GM23338 (cell line): ENCODE measurements around the gene TNFAIP8L2. TPM values are rescaled to one million over a fixed set of nuclear protein-coding genes. Genes with fewer than 3 reads are reported as not detected.

Source experiments
- ATAC-seq: fragments of 200-7000 bp; cut with Tn5 transposase; 3 replicates; pipeline ENCODE4 v1.9.1; 2020
- DNase-seq: peaks from one replicate; pipeline ENCODE4 v3.0.0-alpha.2; 2015; ENCODE audit warnings: low spot score
- H2AFZ ChIP-seq: fragments of 200-600 bp; sonication (generic); 2 replicates; pipeline ENCODE4 v1.8.0; 2016; ENCODE audit warnings: antibody characterized with exemption, mild to moderate bottlenecking, moderate library complexity
- H3F3A ChIP-seq: fragments of 200-600 bp; sonication (generic); replicated peaks from 2 replicates; pipeline ENCODE4 v1.8.0; 2017; ENCODE audit warnings: antibody characterized with exemption, mixed run types, low read depth
- H3K27ac ChIP-seq: fragments of 200-600 bp; sonication (generic); 2 replicates; pipeline ENCODE4 v1.6.1; 2016; ENCODE audit warnings: low read depth
- H3K27me3 ChIP-seq: fragments of 200-600 bp; sonication (generic); 2 replicates; pipeline ENCODE4 v1.8.0; 2016; ENCODE audit warnings: mild to moderate bottlenecking, mixed run types, moderate library complexity; ENCODE audit not compliant: insufficient read depth
- H3K36me3 ChIP-seq: fragments of 200-600 bp; sonication (generic); 2 replicates; pipeline ENCODE4 v1.8.0; 2016; ENCODE audit warnings: mild to moderate bottlenecking; ENCODE audit not compliant: insufficient read depth
- H3K4me1 ChIP-seq: fragments of 200-600 bp; sonication (generic); 2 replicates; pipeline ENCODE4 v1.8.0; 2016; ENCODE audit warnings: mild to moderate bottlenecking, moderate library complexity; ENCODE audit not compliant: insufficient read depth
- H3K4me2 ChIP-seq: fragments of 200-600 bp; sonication (generic); 2 replicates; pipeline ENCODE4 v1.7.1; 2017; ENCODE audit warnings: mixed run types
- H3K4me3 ChIP-seq: fragments of 200-600 bp; sonication (generic); 2 replicates; pipeline ENCODE4 v1.6.1; 2016; ENCODE audit warnings: mixed run types
- H3K79me2 ChIP-seq: fragments of 200-600 bp; sonication (generic); replicated peaks from 2 replicates; pipeline ENCODE4 v1.8.0; 2017; ENCODE audit warnings: mild to moderate bottlenecking; ENCODE audit not compliant: insufficient read depth
- H3K9me2 ChIP-seq: fragments of 200-600 bp; sonication (generic); 2 replicates; pipeline ENCODE4 v1.8.0; 2017; ENCODE audit not compliant: insufficient read depth
- H4K20me1 ChIP-seq: fragments of 200-600 bp; sonication (generic); replicated peaks from 2 replicates; pipeline ENCODE4 v1.8.0; 2017; ENCODE audit warnings: mild to moderate bottlenecking; ENCODE audit not compliant: insufficient read depth
- H3K27ac Mint-ChIP-seq: 2 replicates; pipeline ENCODE4 v1.8.0; 2020; ENCODE audit warnings: inconsistent platforms, mild to moderate bottlenecking, moderate library complexity, mixed read lengths
- H3K27me3 Mint-ChIP-seq: 3 replicates; pipeline ENCODE4 v1.8.0; 2022; ENCODE audit warnings: low read depth, mild to moderate bottlenecking, moderate library complexity, mixed read lengths, inconsistent platforms; ENCODE audit not compliant: insufficient read depth, poor library complexity
- H3K36me3 Mint-ChIP-seq: 3 replicates; pipeline ENCODE4 v1.8.0; 2021; ENCODE audit warnings: low read depth, mild to moderate bottlenecking, inconsistent platforms, moderate library complexity, mixed read lengths
- H3K4me1 Mint-ChIP-seq: 3 replicates; pipeline ENCODE4 v1.8.0; 2020; ENCODE audit warnings: mild to moderate bottlenecking, inconsistent platforms, mixed read lengths
- H3K4me3 Mint-ChIP-seq: 3 replicates; pipeline ENCODE4 v1.8.0; 2021; ENCODE audit warnings: moderate library complexity, mild to moderate bottlenecking, inconsistent platforms, mixed read lengths
- H3K9me3 Mint-ChIP-seq: 3 replicates; pipeline ENCODE4 v1.8.0; 2020; ENCODE audit warnings: moderate library complexity, mild to moderate bottlenecking, inconsistent platforms, mixed read lengths
- CREB1 ChIP-seq: fragments of 250-450 bp; sonication (Bioruptor Pico); IDR thresholded peaks from 2 replicates; pipeline ENCODE4 v1.5.0; 2020; ENCODE audit warnings: low read depth, mild to moderate bottlenecking, moderate library complexity
- ETS1 ChIP-seq: IDR thresholded peaks from 2 replicates; pipeline ENCODE4 v1.6.1; 2016; ENCODE audit warnings: antibody characterized with exemption
- EZH2phosphoT487 ChIP-seq: fragments of 200-600 bp; sonication (generic); IDR thresholded peaks from one replicate; pipeline ENCODE4 v1.8.1; 2018; ENCODE audit warnings: antibody characterized with exemption; ENCODE audit not compliant: unreplicated experiment
- JUNB ChIP-seq: IDR thresholded peaks from one replicate; pipeline ENCODE4 v1.6.1; 2016; ENCODE audit warnings: antibody characterized with exemption; ENCODE audit not compliant: unreplicated experiment
- POLR2AphosphoS5 ChIP-seq: IDR thresholded peaks from 2 replicates; pipeline ENCODE4 v1.6.1; 2016; ENCODE audit warnings: antibody characterized with exemption, low read depth
- REST ChIP-seq: IDR thresholded peaks from one replicate; pipeline ENCODE4 v1.6.1; 2018; ENCODE audit warnings: antibody characterized with exemption; ENCODE audit not compliant: unreplicated experiment
- ZNF114 ChIP-seq: fragments of 250-450 bp; sonication (Bioruptor Pico); IDR thresholded peaks from 2 replicates; pipeline ENCODE4 v1.5.0; 2020; ENCODE audit warnings: mild to moderate bottlenecking, moderate library complexity
- ZNF462 ChIP-seq: fragments of 250-450 bp; sonication (Bioruptor Pico); IDR thresholded peaks from 2 replicates; pipeline ENCODE4 v1.5.0; 2020; ENCODE audit warnings: mild to moderate bottlenecking, moderate library complexity
- polyA plus RNA-seq: library from polyadenylated mRNA; unstranded; fragments of >200 nt; fragmentation: Nextera tagmentation; extraction: Ambion mirVana; gene quantifications from 2 replicates; pipeline ENCODE4 v1.2.1, GENCODE V29; 2016
- total RNA-seq: library from RNA; depleted of rRNA; stranded (reverse); fragments of >200 nt; shearing (Covaris generic); gene quantifications from 2 replicates; pipeline ENCODE4 v1.2.3, GENCODE V29; 2014

The TNFAIP8L2 gene
- total and polyA plus RNA-seq, 2 experiments from 2014 or later: 0.40 TPM; not detected in 1

GRCh38 chr1:151165738-151166504 is 9.5 kb downstream of the TNFAIP8L2 start, which contains the start of the genes LYSMD1 and SCNM1:
Gene LYSMD1 (minus strand): TSS chr1:151165902. CDS start chr1:151165258, 644 bp downstream.
Gene SCNM1 (plus strand): TSS chr1:151166144. CDS start chr1:151166153, 9 bp downstream.
- H3K9me3 Mint-ChIP-seq: peaks cover 3% of the 10 kb centered on the region; the same call in 1 of the 3 replicates
- ATAC-seq: peak; percentile 94

More at GRCh38 chr1:151165738-151166504, 9.5 kb downstream of the TNFAIP8L2 start, which contains the start of the genes LYSMD1 and SCNM1:
- TF ChIP-seq EZH2phosphoT487 (no peak), REST (no peak), ETS1 (peak; percentile 100), JUNB (no peak), CREB1 (peak; percentile 86), ZNF462 (no peak), ZNF114 (no peak), POLR2AphosphoS5 (peak; percentile 69)
- Histone ChIP-seq H3K79me2 (peaks cover 8% of the 10 kb centered on the region), H3K27ac (peak within 1 kb of the TSS; percentile 64), H3K4me2 (peak within 1 kb of the TSS; percentile 87), H3K4me3 (peak within 1 kb of the TSS; percentile 66), H3K9me2 (no peaks in the 10 kb centered on the region), H3K4me1 (peaks cover 12% of the 10 kb centered on the region), H3K36me3 (peaks cover 9% of the 10 kb centered on the region; the same call in 1 of the 2 replicates), H2AFZ (peak within 1 kb of the TSS; percentile 45), H4K20me1 (no peaks in the 10 kb centered on the region), H3K27me3 (no peaks in the 10 kb centered on the region), H3F3A (0 out of 2 replicates have a peak, but pooled peaks cover 5% of the 10 kb centered on the region)
- Mint-ChIP-seq H3K4me1 (peaks cover 16% of the 10 kb centered on the region), H3K4me3 (peak within 1 kb of the TSS; percentile 97), H3K27me3 (peaks cover 9% of the 10 kb centered on the region), H3K27ac (peak within 1 kb of the TSS; percentile 95), H3K36me3 (peaks cover 43% of the 10 kb centered on the region)
- DNase-seq: peak; percentile 99
